ENCODE measurements around the gene HEXIM1.
"Not testable (repeated sequence)": the region's sequence is repeated elsewhere in the genome, so short reads cannot be mapped to it uniquely, and the experiment has no call there.

Gene HEXIM1

DNA sequence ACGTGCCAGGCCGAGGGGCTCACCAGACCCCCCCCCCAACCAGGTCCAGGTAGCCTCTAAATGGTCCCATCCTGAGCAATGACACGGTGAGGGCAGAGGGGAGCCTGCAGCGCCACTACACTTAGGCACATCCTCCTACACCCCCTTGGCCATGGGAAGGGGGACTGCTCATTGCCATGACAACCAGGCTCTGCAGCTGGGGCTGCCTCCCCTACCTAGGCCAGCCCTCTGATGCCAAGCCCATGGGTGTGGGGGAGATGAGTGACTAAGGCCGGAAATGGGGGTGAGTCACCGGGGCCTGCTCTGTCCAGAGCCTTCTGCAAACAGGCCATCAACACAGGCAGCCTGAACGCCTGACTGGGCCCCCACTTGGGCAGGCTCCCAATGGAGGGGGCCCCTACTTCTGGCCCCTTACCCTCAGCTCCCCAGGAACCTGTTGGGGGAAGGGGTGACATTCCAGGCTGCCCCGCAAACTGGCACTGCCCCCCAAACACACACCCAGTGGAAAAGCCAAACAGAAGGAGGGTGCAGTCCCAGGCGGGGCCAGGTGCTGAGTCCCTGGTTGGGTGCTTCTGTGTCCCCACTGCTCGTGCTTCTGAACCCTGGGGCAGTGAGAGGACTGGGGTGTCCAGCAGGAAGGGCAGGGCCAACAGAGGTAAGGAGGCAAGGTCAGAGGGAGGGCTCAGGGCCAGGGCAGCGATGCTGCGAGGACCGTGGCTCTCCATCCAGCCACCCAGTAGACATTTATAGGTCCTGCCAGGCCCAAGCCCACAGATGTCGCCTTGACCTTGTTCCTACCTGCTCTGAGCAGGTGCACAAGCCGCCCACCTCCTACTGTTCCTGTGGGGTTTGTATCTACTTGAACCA, 24.1 kb upstream of the HEXIM1 start:
- no peaks in the 10 kb centered on the region for H3K36me3 ChIP-seq (ENCODE audit: insufficient read depth, low read length)
- TF ChIP-seq FOXP2 (optimal IDR thresholded peaks at IDR 0.05; ENCODE audit: control extremely low read depth, extremely low read length, insufficient read depth) (no peak), EZH2 (IDR thresholded peaks at IDR 0.05) (no peak)
- DNase-seq (ENCODE audit: low read depth, low spot score) = no peak
- H3K9ac ChIP-seq (ENCODE audit: insufficient read length) = no peak overlapping the region
- H3K4me3 ChIP-seq = no peak overlapping the region
- H3K9me3 ChIP-seq (ENCODE audit: low read depth, low read length) = no peaks in the 10 kb centered on the region
- no peak overlapping the region for H3K27ac ChIP-seq

DNA sequence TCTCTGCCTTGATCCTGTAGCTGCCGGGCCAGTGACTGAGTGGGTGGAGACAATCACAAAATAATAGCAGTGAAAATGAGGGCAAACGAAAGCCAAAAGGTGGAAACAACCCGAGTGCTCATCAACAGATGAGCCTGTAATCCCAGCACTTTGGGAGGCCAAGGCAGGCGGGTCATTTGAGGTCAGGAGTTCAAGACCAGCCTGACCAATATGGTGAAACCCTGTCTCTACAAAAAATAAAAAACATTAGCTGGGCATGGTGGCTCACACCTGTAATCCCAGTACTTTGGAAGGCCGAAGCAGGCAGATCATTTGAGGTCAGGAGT, 23.5 kb upstream of the HEXIM1 start:
- not testable (repeated sequence) for H3K9me3 ChIP-seq (ENCODE audit: low read depth, low read length); H3K9ac ChIP-seq (ENCODE audit: insufficient read length); H3K4me3 ChIP-seq; H3K27ac ChIP-seq; H3K36me3 ChIP-seq (ENCODE audit: insufficient read depth, low read length); DNase-seq (ENCODE audit: low read depth, low spot score)

DNA sequence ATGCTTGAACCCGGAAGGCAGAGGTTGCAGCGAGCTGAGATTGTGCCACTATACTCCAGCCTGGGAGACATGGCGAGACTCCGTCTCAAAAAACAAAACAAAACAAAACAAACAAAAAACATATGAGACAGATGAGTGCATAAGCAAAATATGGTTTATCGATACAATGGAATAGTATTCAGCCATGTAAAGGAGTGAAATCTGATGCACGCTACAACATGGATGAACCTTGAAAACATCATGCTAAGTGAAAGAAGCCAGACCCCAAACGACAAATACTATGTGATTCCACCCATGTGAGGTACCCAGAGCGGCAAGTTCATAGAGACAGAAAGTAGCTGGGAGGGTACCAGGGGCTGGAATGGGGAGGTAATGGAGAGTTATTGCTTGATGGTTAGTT, 22.8 kb upstream of the HEXIM1 start:
- no peak for TF ChIP-seq POLR2AphosphoS5 (IDR thresholded peaks at IDR 0.05; ENCODE audit: borderline replicate concordance, low read depth, low read length)
- no peak overlapping the region for H3K9ac ChIP-seq (ENCODE audit: insufficient read length)
- H3K36me3 ChIP-seq (ENCODE audit: insufficient read depth, low read length) = no peaks in the 10 kb centered on the region
- H3K27ac ChIP-seq = no peak overlapping the region
- H3K9me3 ChIP-seq (ENCODE audit: low read depth, low read length) = no peaks in the 10 kb centered on the region
- DNase-seq (ENCODE audit: low read depth, low spot score) = no peak
- H3K4me3 ChIP-seq = no peak overlapping the region

DNA sequence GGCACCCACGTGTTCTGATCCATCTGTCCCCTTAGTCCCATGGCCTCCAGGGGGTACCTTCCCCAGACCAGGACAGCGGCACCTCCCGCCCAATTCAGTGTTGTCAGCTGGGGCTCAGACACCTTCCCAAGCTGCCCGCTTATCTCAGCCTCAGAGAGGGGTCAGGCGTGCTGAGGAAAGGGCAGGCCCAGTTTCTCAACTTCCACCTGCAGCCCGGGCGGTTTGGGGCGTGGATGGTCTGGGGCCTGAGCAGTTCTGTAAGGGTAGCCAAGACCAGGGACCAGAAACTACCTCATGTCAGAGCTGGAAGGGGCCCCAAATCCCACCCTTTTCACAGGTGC, 21.1 kb upstream of the HEXIM1 start:
- DNase-seq (ENCODE audit: low read depth, low spot score) = no peak
- H3K9me3 ChIP-seq (ENCODE audit: low read depth, low read length) = no peaks in the 10 kb centered on the region
- no peak overlapping the region for H3K9ac ChIP-seq (ENCODE audit: insufficient read length)

DNA sequence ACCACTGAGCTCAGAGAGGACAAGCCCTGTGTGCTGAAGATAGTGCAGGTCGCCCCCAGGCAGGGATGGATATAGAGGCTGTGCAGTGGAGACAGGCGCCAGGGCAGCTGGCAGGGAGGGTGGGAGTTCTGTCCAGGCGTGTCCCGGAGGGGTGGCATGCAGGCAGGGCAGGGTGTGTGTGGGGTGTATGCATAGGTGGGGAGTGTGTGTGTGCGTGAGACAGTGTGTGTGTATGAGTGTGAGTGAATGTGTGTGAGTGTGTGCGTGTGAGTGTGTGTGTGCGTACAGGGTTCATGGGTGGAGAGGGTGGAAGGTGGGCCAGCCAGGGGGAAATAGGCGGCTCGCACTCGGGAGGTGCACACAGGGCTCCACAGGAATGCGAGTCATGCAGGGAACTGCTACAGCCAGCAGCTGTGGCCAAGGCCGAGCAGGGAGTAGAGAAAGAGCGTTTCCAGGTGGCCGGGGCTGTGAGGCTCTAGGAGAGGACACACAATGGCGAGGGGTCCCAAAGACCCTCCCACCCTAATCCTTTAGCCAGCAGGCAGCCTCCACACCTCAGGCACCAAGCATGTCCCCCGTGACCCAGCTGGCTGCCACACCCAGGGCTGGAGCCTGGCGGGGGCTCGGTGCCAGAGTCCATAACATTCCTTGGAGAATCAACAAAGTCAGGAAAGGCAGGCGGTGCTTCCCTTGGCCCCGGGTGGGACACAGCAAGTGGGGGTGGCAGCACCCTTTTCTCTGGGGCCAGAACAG, 20.6 kb upstream of the HEXIM1 start:
- no peak overlapping the region for H3K27ac ChIP-seq
- H3K9me3 ChIP-seq (ENCODE audit: low read depth, low read length) = no peaks in the 10 kb centered on the region
- DNase-seq (ENCODE audit: low read depth, low spot score) = no peak
- no peaks in the 10 kb centered on the region for H3K36me3 ChIP-seq (ENCODE audit: insufficient read depth, low read length)
- no peak overlapping the region for H3K9ac ChIP-seq (ENCODE audit: insufficient read length)
- no peak overlapping the region for H3K4me3 ChIP-seq
- TF ChIP-seq FOXP2 (optimal IDR thresholded peaks at IDR 0.05; ENCODE audit: control extremely low read depth, extremely low read length, insufficient read depth) = no peak
- TF ChIP-seq POLR2AphosphoS5 (IDR thresholded peaks at IDR 0.05; ENCODE audit: borderline replicate concordance, low read depth, low read length) = no peak

More for the DNA sequence above, 21.1 kb upstream of the HEXIM1 start:
- TF ChIP-seq FOXP2 (optimal IDR thresholded peaks at IDR 0.05; ENCODE audit: control extremely low read depth, extremely low read length, insufficient read depth) (no peak), POLR2AphosphoS5 (IDR thresholded peaks at IDR 0.05; ENCODE audit: borderline replicate concordance, low read depth, low read length) (no peak), EZH2 (IDR thresholded peaks at IDR 0.05) (no peak)
- no peaks in the 10 kb centered on the region for H3K36me3 ChIP-seq (ENCODE audit: insufficient read depth, low read length)
- H3K27ac ChIP-seq = no peak overlapping the region
- no peak overlapping the region for H3K4me3 ChIP-seq

DNA sequence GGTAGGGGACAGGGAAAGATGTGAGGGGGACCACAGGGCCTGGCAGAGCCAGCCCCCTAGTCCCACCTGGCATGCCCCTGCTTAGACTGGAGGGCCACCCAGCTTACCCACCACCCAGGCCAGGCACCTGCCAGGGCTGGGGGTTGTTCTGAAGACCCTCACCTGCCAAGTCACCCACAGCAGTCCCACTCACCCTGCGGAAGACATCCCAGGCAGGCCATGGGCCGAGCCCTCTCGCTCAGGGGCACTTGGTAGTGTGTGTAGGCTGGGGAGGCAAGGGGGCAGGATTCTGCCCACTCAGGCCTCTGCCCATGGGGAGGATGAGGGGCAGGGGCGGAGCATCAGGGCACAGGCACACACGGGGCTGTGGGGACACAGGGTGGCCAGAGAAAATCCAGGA, 19.9 kb upstream of the HEXIM1 start:
- Histone ChIP-seq H3K4me3 (no peak overlapping the region), H3K9ac (ENCODE audit: insufficient read length) (no peak overlapping the region), H3K9me3 (ENCODE audit: low read depth, low read length) (no peaks in the 10 kb centered on the region), H3K36me3 (ENCODE audit: insufficient read depth, low read length) (no peaks in the 10 kb centered on the region), H3K27ac (no peak overlapping the region)
- TF ChIP-seq FOXP2 (optimal IDR thresholded peaks at IDR 0.05; ENCODE audit: control extremely low read depth, extremely low read length, insufficient read depth) (no peak), POLR2AphosphoS5 (IDR thresholded peaks at IDR 0.05; ENCODE audit: borderline replicate concordance, low read depth, low read length) (no peak), EZH2 (IDR thresholded peaks at IDR 0.05) (no peak)
- DNase-seq (ENCODE audit: low read depth, low spot score) = no peak

DNA sequence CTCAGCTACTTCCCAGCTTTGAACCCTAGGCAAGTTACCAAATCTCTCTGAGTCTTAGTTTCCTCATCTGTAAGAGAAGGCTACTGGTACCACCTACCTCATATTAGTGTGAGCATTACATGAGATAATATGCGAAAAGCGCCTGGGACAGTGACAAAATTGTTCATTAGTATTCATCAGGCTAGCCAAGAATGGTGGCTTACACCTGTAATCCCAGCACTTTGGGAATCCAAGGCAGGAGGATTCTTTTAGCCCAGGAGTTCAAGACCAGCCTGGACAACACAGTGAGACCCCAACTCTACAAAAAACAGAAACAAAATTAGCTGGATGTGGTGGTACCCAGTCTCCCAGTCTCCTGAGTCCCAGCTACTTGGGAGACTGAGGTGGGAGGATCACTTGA, 19.3 kb upstream of the HEXIM1 start:
- Histone ChIP-seq H3K9ac (ENCODE audit: insufficient read length) (no peak overlapping the region), H3K4me3 (no peak overlapping the region), H3K36me3 (ENCODE audit: insufficient read depth, low read length) (no peaks in the 10 kb centered on the region), H3K9me3 (ENCODE audit: low read depth, low read length) (no peaks in the 10 kb centered on the region), H3K27ac (no peak overlapping the region)
- no peak for TF ChIP-seq POLR2AphosphoS5 (IDR thresholded peaks at IDR 0.05; ENCODE audit: borderline replicate concordance, low read depth, low read length)
- no peak for TF ChIP-seq EZH2 (IDR thresholded peaks at IDR 0.05)
- TF ChIP-seq FOXP2 (optimal IDR thresholded peaks at IDR 0.05; ENCODE audit: control extremely low read depth, extremely low read length, insufficient read depth) = no peak
- no peak for DNase-seq (ENCODE audit: low read depth, low spot score)

DNA sequence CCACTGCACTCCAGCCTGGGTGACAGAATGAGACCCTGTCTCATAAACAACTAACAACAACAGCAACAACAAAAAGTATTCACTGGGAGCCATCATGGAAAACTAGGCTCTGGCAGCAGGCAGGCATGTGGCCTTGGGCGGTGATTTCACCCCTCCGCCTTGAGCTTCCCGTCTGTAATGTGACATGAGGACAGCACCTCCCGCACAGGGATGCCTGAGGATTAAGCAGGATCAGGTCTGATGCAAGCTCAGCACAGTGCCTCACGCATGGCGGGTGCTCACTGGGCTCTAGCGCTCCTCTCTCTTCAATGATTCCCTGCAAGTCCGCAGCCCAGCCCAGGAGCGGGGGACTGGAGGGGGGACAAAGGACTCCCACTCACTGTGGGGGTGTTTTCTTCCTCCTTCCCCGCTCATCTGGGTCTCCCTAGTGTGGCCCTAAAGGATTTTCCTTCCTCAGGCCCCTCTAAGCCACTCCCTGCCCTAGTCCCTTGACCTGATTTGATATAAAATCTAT, 18.8 kb upstream of the HEXIM1 start:
- H3K36me3 ChIP-seq (ENCODE audit: insufficient read depth, low read length) = no peaks in the 10 kb centered on the region
- no peaks in the 10 kb centered on the region for H3K9me3 ChIP-seq (ENCODE audit: low read depth, low read length)
- H3K4me3 ChIP-seq = no peak overlapping the region
- H3K27ac ChIP-seq = no peak overlapping the region
- DNase-seq (ENCODE audit: low read depth, low spot score) = no peak
- no peak for TF ChIP-seq FOXP2 (optimal IDR thresholded peaks at IDR 0.05; ENCODE audit: control extremely low read depth, extremely low read length, insufficient read depth)
- TF ChIP-seq EZH2 (IDR thresholded peaks at IDR 0.05) = no peak
- TF ChIP-seq POLR2AphosphoS5 (IDR thresholded peaks at IDR 0.05; ENCODE audit: borderline replicate concordance, low read depth, low read length) = no peak
- H3K9ac ChIP-seq (ENCODE audit: insufficient read length) = no peak overlapping the region
